RKO (cell line): ENCODE measurements around the gene SP140.
A peak's percentile ranks its signal among the peaks of the same experiment; 100 is the strongest.
"Not testable (repeated sequence)": the region's sequence is repeated elsewhere in the genome, so short reads cannot be mapped to it uniquely, and the experiment has no call there.

Source experiments
- DNase-seq: peaks from one replicate; pipeline ENCODE4 v3.0.0-alpha.2; 2016; ENCODE audit warnings: low spot score

SP140 gene

DNA sequence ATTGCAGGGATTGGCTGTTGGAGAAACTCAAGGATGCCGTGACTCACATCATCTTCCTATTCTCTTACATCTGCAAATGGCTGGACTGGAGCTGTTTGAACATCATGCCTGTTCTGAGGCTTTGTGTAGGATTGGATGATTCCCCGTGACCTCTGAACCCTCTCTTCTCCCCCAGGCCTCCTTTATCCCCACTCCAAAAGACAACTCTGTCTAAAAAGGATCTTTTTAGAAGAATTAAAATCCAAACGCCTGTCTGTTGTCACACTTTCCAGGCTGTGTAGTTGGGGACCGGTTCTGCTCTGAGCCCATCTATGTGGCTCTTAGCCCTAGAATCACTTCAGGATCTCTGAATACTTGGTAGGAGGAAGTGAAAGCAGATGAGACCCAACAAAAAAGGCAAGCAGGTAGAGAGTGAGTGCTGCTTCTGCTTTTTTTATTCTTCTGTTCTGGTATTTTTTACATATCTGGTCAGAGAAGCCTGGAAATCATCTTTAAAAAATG is 565 bp downstream of the SP140 start:
- no peak for DNase-seq

- DNase-seq: no peak
These were observed 1.7 kb downstream of the SP140 start for GRCh38 chr2:230227216-230227615.

DNA sequence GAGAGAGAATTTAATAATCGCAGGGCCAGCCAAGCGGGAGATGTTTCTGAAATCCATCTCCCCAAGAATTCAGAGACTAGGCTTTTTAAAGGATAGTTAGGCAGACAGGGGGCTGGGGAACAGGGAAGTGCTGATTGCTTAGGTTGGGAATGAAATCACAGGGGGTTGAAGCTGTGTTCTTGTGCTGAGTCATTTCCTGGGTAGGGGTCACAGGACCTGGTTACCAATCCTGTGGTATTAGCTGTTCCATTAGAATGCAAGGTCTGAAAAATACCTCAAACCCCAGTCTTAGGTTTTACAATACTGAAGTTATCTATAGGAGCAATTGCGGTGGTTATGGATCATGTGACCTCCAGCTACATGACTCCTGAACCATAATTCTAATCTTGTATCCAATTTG is 4.6 kb downstream of the SP140 start:
- peak; percentile 31 for DNase-seq

DNA sequence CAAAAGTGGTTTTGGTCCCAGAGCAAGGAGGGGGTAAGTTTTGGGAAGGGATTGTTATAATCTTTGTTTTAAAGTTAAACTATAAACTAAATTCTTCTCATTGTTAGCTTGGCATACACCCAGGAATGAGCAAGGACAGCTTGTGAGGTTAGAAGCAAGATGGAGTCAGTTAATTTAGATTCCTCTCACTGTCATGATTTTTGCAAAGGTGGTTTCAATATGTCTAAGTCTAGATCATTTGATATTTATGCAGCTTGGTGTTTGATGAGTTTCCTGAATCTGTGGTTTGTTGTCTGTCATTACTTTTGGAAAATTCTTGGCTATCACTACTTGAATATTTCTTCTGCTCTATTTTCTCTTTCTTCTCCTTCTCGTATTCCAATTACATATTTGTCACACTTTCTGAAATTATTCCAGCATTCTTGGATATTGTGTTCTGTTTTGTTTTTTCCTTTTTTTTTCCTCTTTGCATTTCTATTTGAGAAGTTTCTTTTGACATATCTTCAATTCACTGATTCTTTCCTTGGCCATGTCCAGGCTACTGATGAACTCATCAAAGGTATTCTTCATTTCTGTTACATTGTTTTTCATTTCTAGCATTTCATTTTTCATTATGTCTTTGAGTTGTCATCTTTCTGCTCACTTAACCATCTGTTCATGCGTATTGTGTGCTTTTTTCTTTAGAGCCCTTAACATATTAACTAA is 5.1 kb downstream of the SP140 start:
- no peak for DNase-seq

GRCh38 chr2:230231251-230231650 is 5.7 kb downstream of the SP140 start:
- no peak for DNase-seq

GRCh38 chr2:230234122-230234722 is 8.7 kb downstream of the SP140 start:
- no peak for DNase-seq

GRCh38 chr2:230234845-230235244 is 9.3 kb downstream of the SP140 start:
- no peak for DNase-seq

GRCh38 chr2:230244211-230244610 is 18.7 kb downstream of the SP140 start:
- no peak for DNase-seq

DNA sequence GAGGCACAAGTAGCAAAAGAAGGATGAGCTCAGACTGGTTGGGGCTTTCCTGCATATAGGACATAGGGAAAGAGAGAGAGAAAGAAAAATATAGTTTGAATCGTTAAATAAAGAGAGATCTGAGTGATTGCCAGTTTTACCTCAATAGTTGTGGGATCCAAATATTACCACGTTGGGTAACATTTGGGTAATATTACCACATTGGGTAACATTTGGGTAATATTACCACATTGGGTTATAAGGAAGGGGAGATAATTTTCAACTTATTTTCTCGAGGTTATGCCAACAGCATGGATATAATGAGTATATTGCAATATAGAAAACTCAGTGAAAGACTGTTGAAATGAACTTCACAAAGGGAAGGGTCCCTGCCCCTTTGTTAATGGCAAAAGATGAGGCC is 20.7 kb downstream of the SP140 start:
- DNase-seq: no peak

DNA sequence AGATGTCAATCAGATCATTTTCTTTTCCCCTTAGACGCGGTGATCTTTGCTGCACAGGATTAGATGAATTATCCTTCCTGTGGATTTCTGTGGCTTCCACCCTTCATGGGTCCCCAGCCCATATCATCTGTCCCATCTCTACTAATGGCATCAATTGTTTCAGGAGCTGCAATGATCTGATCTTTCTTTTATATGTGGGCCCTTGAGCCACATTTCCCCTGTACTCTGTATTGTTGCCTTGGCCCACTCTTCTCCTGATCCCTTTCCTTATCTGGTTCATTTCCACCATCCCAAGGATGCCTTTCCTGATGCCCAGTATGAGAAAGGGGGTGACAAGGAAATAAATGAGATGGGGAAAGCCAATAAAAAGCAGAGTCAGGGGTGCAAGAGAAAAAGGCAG is 24.7 kb downstream of the SP140 start:
- DNase-seq: no peak

DNA sequence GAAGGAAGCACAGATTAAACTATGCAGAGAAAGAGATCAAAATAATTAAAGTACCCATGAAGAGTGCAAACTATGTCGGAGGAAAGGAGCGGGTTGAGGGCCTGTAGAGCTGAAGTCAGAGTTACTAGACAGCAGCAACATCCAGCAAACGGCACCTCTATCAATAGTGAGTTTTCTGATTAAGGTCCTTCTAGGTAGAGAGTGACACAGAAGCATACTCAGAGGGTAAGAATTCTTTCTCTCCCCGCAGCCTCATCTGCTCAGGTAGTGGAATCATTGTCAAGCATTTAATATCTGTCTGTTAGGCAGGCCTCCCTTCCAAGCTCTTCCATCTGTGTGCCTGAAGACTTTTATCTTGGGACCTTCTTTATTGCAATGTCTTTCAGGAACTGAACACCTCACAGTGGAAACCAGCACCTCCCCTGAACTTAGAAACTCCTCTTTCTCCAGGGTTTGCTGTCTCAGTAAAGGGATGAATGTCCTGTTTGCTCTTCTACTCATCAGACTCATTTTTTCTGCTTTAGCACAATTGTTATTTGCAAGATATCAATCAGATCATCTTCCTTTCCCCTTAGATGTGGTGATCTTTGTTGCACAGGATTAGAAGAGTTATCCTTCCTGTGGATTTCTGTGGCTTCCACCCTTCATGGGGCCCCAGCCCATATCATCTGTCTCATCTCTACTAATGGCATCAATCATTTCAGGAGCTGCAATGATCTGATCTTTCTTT is 28.8 kb downstream of the SP140 start:
- DNase-seq: no peak

- DNase-seq: no peak
These were observed 31.3 kb downstream of the SP140 start for GRCh38 chr2:230256733-230257332.

DNA sequence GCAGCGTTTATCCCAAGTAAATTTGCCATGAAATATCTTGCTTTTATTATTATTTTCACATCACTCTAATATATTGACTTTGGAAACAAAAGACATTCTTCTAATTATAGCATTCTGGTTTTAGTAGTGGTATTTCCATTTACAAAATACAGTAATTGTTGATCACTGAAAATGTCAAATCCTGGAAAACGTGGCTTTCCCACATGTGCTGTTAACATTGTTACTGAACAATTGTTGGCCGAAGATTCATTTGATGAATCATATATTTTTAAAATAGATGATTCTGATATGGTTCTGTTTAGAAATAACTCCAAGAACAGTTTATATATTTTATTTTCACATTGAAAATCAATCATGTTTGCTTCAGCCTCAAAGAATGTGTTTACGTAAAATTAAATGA is 32.9 kb downstream of the SP140 start:
- no peak for DNase-seq

- no peak for DNase-seq
These were observed 36.7 kb downstream of the SP140 start for GRCh38 chr2:230262246-230262645.

GRCh38 chr2:230264945-230265344 is 39.4 kb downstream of the SP140 start:
- not testable (repeated sequence) for DNase-seq

GRCh38 chr2:230266638-230267037 is 41.1 kb downstream of the SP140 start:
- DNase-seq: no peak

DNA sequence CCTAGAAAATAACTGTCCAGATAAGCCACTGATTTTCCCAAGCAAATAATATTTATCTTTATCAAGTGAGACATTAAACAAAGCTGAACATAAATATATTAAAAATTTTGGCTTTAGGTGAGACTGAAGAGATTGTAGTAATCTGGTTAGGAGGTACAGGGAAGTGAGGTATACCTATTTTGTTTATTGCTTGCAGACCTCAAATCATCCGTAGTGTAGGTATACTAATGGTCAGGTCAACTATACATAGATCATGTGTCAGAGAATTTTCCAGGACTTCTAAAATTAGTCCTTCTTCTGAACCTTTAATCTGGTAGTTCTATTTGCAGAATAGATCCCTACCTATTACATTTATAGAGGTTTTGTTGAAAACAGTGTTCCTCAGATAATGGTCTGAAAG is 41.5 kb downstream of the SP140 start:
- DNase-seq: no peak

DNA sequence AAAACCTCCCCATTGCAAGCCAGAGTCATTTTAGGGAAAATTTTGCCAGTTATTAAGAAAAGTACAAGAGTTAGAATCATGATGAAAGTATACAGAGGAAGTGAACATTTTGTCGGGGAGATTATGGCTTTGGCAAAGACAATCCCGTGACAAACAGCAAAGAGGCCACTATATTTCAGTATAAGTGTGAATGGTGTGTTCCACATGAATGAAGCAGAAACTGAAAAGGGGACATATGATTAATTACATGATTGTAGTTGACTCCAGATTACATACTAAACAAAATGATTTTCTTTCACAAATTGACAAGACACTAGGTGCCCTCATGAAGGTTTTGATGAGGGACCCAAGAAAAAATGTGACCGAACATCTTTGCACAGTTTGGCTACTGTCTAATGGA is 42.0 kb downstream of the SP140 start:
- DNase-seq: no peak

DNA sequence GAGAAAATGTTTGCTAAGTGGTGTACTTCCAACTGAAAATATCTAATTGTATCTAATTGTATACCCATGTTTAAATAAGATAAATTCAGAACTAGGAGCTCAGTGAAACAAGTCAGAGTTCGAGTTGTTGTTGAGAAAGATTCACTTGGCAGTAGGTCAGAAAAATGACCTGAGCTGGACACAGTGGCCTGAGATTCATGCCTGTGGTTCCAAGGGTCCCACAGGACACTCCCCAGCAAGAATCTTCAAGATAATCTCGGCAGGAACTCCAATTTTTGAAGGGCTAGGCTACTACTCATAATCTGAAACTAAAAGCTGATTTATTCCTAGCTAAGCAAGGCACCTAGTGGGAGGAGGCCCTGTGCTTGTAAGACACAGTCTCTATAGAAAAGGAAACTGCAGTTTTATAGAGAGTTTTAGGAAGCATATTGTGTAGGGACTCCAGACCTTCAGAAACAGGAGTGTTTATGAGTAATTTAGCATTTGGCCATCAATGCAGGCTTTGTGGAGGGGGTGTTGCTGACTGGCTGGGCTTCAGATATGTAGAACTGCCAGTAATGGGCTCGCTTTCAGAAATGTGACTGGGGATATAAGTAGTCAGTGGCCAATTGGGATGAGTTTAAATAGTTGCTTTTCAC is 43.2 kb downstream of the SP140 start:
- no peak for DNase-seq

DNA sequence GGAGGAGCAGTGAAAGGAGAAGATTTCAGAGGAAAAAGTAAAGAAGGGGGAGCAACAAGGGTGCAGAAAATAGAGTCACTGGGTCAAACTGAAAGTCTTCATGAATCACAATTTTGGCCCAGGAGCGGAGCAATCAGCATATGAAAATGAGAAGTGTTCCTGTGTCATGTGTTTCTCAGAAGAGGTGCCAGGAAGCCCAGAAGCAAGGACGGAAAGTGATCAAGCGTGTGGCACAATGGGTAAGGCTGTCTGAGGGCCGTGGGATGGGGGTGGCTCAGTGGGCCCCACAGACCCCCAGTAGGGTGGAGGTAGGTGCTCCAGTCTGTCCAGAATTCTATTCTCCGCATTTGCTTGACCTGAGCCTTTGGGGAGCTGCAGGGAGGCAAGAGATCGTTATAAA is 44.2 kb downstream of the SP140 start:
- no peak for DNase-seq

- DNase-seq: no peak
These were observed 57.4 kb downstream of the SP140 start for GRCh38 chr2:230282936-230283335.

DNA sequence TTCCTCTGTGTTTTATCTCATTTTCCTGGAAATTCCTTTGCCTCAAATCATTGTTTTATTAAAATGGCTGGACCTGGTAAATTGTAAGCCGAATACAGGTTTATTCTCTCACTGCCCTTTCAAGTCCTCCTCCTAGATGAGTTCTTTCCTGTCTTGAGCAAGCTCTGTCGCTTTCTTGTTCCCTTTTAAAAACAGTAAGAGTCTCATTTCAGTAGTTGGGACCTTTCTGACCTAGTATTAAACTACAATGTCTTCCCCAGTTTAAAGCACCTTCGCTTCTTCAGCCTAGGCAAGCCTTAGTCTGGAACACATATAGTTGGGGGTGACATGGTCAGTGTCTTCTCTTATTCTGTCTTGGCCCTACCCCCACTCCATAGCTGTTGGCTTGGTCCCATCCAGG is 60.5 kb downstream of the SP140 start:
- DNase-seq: no peak
